ENCODE measurements around the gene PSKH1. TPM values are rescaled to one million over a fixed set of nuclear protein-coding genes. Genes with fewer than 3 reads are reported as not detected.

Gene PSKH1
- polyA plus RNA-seq, 1 donor (not counting 4 experiments of a cell fraction or from before 2014, with no cell fraction given) = 10.7 TPM

GRCh38 chr16:67946966-67947558 lies 54.0 kb downstream of the PSKH1 start:
- no peak for FAIRE-seq
- H3K36me3 ChIP-seq (ENCODE audit: control insufficient read depth in 2 of 2, extremely low read depth in 1 of 2, insufficient read depth in 2 of 2, low read length in 2 of 2) = peaks cover 83 to 84% of the 10 kb centered on the region in 2 experiments
- no peaks in the 10 kb centered on the region for H3K4me1 ChIP-seq (ENCODE audit: control insufficient read depth, extremely low read depth, insufficient read depth, low read length)
- H3K79me2 ChIP-seq (ENCODE audit: control insufficient read depth, insufficient read depth, low read length) = peaks cover 10% of the 10 kb centered on the region
- H2AFZ ChIP-seq (ENCODE audit: control insufficient read depth, low read length) = no peak overlapping the region
- H4K20me1 ChIP-seq (ENCODE audit: control insufficient read depth, extremely low read depth, insufficient read depth, low read length) = peaks cover 12% of the 10 kb centered on the region
- H3K9ac ChIP-seq (ENCODE audit: control insufficient read depth, extremely low read depth, insufficient read depth, low read length) = no peak overlapping the region
- H3K4me3 ChIP-seq (ENCODE audit: control insufficient read depth in 2 of 3, extremely low read depth in 1 of 3, insufficient read depth in 2 of 3, low read depth in 1 of 3, low read length in 3 of 3) = no peak overlapping the region
- H3K27me3 ChIP-seq (ENCODE audit: control insufficient read depth, extremely low read depth, insufficient read depth, low read length) = no peaks in the 10 kb centered on the region
- no peak for TF ChIP-seq CTCF (optimal IDR thresholded peaks at IDR 0.05 in 1 of 3, IDR thresholded peaks at IDR 0.05 in 1 of 3, conservative IDR thresholded peaks at IDR 0.05 in 1 of 3; ENCODE audit: extremely low read depth in 1 of 3, insufficient read depth in 2 of 3, low read length in 3 of 3)
- no peak for TF ChIP-seq EZH2 (IDR thresholded peaks at IDR 0.05; ENCODE audit: low read length)
- no peak for DNase-seq (ENCODE audit: low read depth, low spot score)
- no peak overlapping the region for H3K27ac ChIP-seq (ENCODE audit: control insufficient read depth, insufficient read depth, low read length)
- H3K9me3 ChIP-seq (ENCODE audit: control insufficient read depth, low read depth, low read length) = no peaks in the 10 kb centered on the region
- no peak overlapping the region for H3K4me2 ChIP-seq (ENCODE audit: control insufficient read depth, extremely low read depth, insufficient read depth, low read depth, low read length)
- dilution Hi-C loops (cut with MboI; ENCODE audit: extremely low pct_ligation_motif_present, low sequenced_read_pairs) = no loop called here
- H3K9me1 ChIP-seq (ENCODE audit: control insufficient read depth, extremely low read depth, insufficient read depth, low read length) = peaks cover 2% of the 10 kb centered on the region

- no peak for FAIRE-seq
- Histone ChIP-seq H3K9ac (ENCODE audit: control insufficient read depth, extremely low read depth, insufficient read depth, low read length) (no peak overlapping the region), H3K27ac (ENCODE audit: control insufficient read depth, insufficient read depth, low read length) (no peak overlapping the region), H4K20me1 (ENCODE audit: control insufficient read depth, extremely low read depth, insufficient read depth, low read length) (peaks cover 15% of the 10 kb centered on the region), H3K4me2 (ENCODE audit: control insufficient read depth, extremely low read depth, insufficient read depth, low read depth, low read length) (no peak overlapping the region), H3K9me1 (ENCODE audit: control insufficient read depth, extremely low read depth, insufficient read depth, low read length) (peaks cover 2% of the 10 kb centered on the region), H3K79me2 (ENCODE audit: control insufficient read depth, insufficient read depth, low read length) (peaks cover 10% of the 10 kb centered on the region), H3K27me3 (ENCODE audit: control insufficient read depth, extremely low read depth, insufficient read depth, low read length) (no peaks in the 10 kb centered on the region), H3K36me3 (ENCODE audit: control insufficient read depth in 2 of 2, extremely low read depth in 1 of 2, insufficient read depth in 2 of 2, low read length in 2 of 2) (peaks cover 76 to 83% of the 10 kb centered on the region in 2 experiments), H3K4me3 (ENCODE audit: control insufficient read depth in 2 of 3, extremely low read depth in 1 of 3, insufficient read depth in 2 of 3, low read depth in 1 of 3, low read length in 3 of 3) (no peak overlapping the region), H3K9me3 (ENCODE audit: control insufficient read depth, low read depth, low read length) (no peaks in the 10 kb centered on the region), H3K4me1 (ENCODE audit: control insufficient read depth, extremely low read depth, insufficient read depth, low read length) (no peaks in the 10 kb centered on the region), H2AFZ (ENCODE audit: control insufficient read depth, low read length) (no peak overlapping the region)
- peak; percentile 44 for DNase-seq (ENCODE audit: low read depth, low spot score)
- dilution Hi-C loops (cut with MboI; ENCODE audit: extremely low pct_ligation_motif_present, low sequenced_read_pairs) = no loop called here
- no peak for TF ChIP-seq EZH2 (IDR thresholded peaks at IDR 0.05; ENCODE audit: low read length)
- no peak for TF ChIP-seq CTCF (optimal IDR thresholded peaks at IDR 0.05 in 1 of 3, IDR thresholded peaks at IDR 0.05 in 1 of 3, conservative IDR thresholded peaks at IDR 0.05 in 1 of 3; ENCODE audit: extremely low read depth in 1 of 3, insufficient read depth in 2 of 3, low read length in 3 of 3)
Observed at GRCh38 chr16:67948015-67948414, 55.0 kb downstream of the PSKH1 start.

All from keratinocyte (primary cell).